Heart left ventricle (tissue), 13 donors: ENCODE measurements around the gene DNAAF8.

ENCODE experiments used
- CTCF ChIP-seq, 12 donors: fragments of 200-600 bp; sonication (generic) in 4 of 12; IDR thresholded peaks; one replicate each; pipeline versions ENCODE4 v1.5.0 to v1.8.0; 2018 to 2022; ENCODE audit warnings: antibody characterized with exemption in 12 of 12, mild to moderate bottlenecking in 5 of 12
- POLR2A ChIP-seq, 2 donors: fragments of 450-650 bp; IDR thresholded peaks; one replicate each; pipeline ENCODE4 v1.6.1; 2017; ENCODE audit warnings: antibody characterized with exemption in 2 of 2, mild to moderate bottlenecking in 2 of 2, moderate library complexity in 2 of 2
- donor health status: ischemic (EF 13 %, LVEDD 7.1; RV severe dilation, severe dysfunction).
- donor health status: DM: no; HTN: yes; CAD: no.
- donor health status: DM: no; HTN: no; CAD: no.
- donor health status: ischemic (EF 25% LVEDD 6.9; RV normal size, moderate dysfunction).
- donor health status: ischemic (EF 25% LVEDD 5.7; RV mildly dilated, moderate dysfunction).
- donor health status: ischemic (EF 35%, LVEDD 5.7; RV mildly dilated, moderate dysfunction).
- donor health status: nonischemic (EF 11% LVEDD 7.7; RV severe dilation, severe dysfunction).
- donor health status: DM: yes; HTN: yes; CAD: no.
- donor health status: PGD.
- donor health status: ischemic (EF 29% LVEDD 5.4; RV normal size, mild dysfunction).
- donor health status: nonischemic (EF 23%, LVEDD 6.1; RV moderate dilation, normal function).

GRCh38 chr16:4787627-4788482, 53.5 kb downstream of the DNAAF8 start, which contains the start of gene SEPTIN12:
- TF ChIP-seq CTCF (IDR thresholded peaks at IDR 0.05) (no peak), POLR2A (IDR thresholded peaks at IDR 0.05) (no peak)
